Sigmoid colon (tissue), 4 donors: ENCODE measurements around the gene MRPL37.

Experiments used
- EP300 ChIP-seq, 4 donors: sonication (generic); formaldehyde crosslinking; IDR thresholded peaks; one replicate each; pipeline ENCODE4 v1.6.1; 2017; ENCODE audit warnings: antibody characterized with exemption in 4 of 4
- TF ChIP-seq, protein P1 (sequence below), 4 experiments: fragments of 450-650 bp in 3 of 4; fragments of 200-600 bp in 1 of 4; IDR thresholded peaks; one replicate each; pipeline ENCODE4 v1.5.1; 2016 to 2019; ENCODE audit warnings: antibody characterized with exemption in 4 of 4, mild to moderate bottlenecking in 3 of 4, moderate library complexity in 2 of 4

- TF ChIP-seq, protein P1, sequence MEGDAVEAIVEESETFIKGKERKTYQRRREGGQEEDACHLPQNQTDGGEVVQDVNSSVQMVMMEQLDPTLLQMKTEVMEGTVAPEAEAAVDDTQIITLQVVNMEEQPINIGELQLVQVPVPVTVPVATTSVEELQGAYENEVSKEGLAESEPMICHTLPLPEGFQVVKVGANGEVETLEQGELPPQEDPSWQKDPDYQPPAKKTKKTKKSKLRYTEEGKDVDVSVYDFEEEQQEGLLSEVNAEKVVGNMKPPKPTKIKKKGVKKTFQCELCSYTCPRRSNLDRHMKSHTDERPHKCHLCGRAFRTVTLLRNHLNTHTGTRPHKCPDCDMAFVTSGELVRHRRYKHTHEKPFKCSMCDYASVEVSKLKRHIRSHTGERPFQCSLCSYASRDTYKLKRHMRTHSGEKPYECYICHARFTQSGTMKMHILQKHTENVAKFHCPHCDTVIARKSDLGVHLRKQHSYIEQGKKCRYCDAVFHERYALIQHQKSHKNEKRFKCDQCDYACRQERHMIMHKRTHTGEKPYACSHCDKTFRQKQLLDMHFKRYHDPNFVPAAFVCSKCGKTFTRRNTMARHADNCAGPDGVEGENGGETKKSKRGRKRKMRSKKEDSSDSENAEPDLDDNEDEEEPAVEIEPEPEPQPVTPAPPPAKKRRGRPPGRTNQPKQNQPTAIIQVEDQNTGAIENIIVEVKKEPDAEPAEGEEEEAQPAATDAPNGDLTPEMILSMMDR (IDR thresholded peaks at IDR 0.05), result no peak
- TF ChIP-seq EP300 (IDR thresholded peaks at IDR 0.05), result no peak
Observed at GRCh38 chr1:54253480-54253879, 53.5 kb downstream of the MRPL37 start.
